Measurements from ENCODE around the gene RUNX2. TPM values are rescaled to one million over a fixed set of nuclear protein-coding genes. Genes with fewer than 3 reads are reported as not detected.

Gene RUNX2
- total and polyA plus RNA-seq, 9 of the 15 experiments (the other 6 are each of a cell fraction or from before 2014, with no cell fraction given), result 0.29 to 1.00 (median 0.43) TPM

- no peak overlapping the region for H2AFZ ChIP-seq (ENCODE audit: low read depth, low read length)
- no peak for TF ChIP-seq ZKSCAN1 (IDR thresholded peaks at IDR 0.05; ENCODE audit: low read depth, low read length)
- TF ChIP-seq PHTF2 (CRISPR knock-in tag; IDR thresholded peaks at IDR 0.05), result no peak
- TF ChIP-seq FOXO4 (CRISPR knock-in tag; IDR thresholded peaks at IDR 0.05), result no peak
- no peak for TF ChIP-seq NR2C1 (IDR thresholded peaks at IDR 0.05)
- no peak for TF ChIP-seq NR2C1 (tag; IDR thresholded peaks at IDR 0.05)
- TF ChIP-seq POLR3G (IDR thresholded peaks at IDR 0.05; ENCODE audit: extremely low read depth, insufficient read length, insufficient replicate concordance), result no peak
- no peak for TF ChIP-seq TAF1 (IDR thresholded peaks at IDR 0.05; ENCODE audit: control insufficient read depth, extremely low read depth, insufficient read depth, low read length, severe bottlenecking)
- no peaks in the 10 kb centered on the region for H3K36me3 ChIP-seq (ENCODE audit: control insufficient read depth, insufficient read depth, low read length)
- CTCF ChIA-PET (ENCODE audit: low intra/inter-chr PET ratio), result no interaction called here
- DNase-seq (ENCODE audit: extremely low read depth in 1 of 4, low spot score in 3 of 4), result no peak
- intact Hi-C loops (cut with micrococcal nuclease), result no loop called here
- BruUV-seq (replicated peaks), result no TSS peak
- H3K4me3 ChIP-seq, result no peak overlapping the region
- H3K9me3 ChIP-seq (replicated peaks; ENCODE audit: control insufficient read depth, insufficient read depth, low read depth, low read length), result no peaks in the 10 kb centered on the region
- H3K9me1 ChIP-seq (ENCODE audit: control insufficient read depth, insufficient read depth, low read length), result no peaks in the 10 kb centered on the region
- ATAC-seq, result no peak
- H3K4me2 ChIP-seq (ENCODE audit: insufficient read depth, low read length), result no peak overlapping the region
- POLR2A ChIA-PET, result interaction anchor here (0.8 to 1.1 kb wide), 2 partner anchors 8 to 241 kb away, joined by 4 to 5 read pairs; no protein-coding TSS in a partner anchor
- WGBS (ENCODE audit: insufficient coverage, low coverage, missing lambda C conversion rate), result 0% methylated on average over 11 of the region's 11 CpGs
- no peaks in the 10 kb centered on the region for H4K20me1 ChIP-seq (replicated peaks; ENCODE audit: control insufficient read depth, insufficient read depth, low read length)
- H3K79me2 ChIP-seq (ENCODE audit: control insufficient read depth, insufficient read depth, low read length), result no peaks in the 10 kb centered on the region
- H3K4me1 ChIP-seq (replicated peaks in 1 of 2; ENCODE audit: control insufficient read depth in 2 of 2, insufficient read depth in 2 of 2, low read length in 2 of 2), result no peaks in the 10 kb centered on the region
- no peak overlapping the region for H3K9ac ChIP-seq (ENCODE audit: insufficient read depth in 1 of 2, low read depth in 2 of 2, low read length in 2 of 2)
- FAIRE-seq, result no peak
- no peak overlapping the region for H3K27ac ChIP-seq (ENCODE audit: extremely low read depth, low read depth, low read length)
- peaks cover 0 to 13% of the 10 kb centered on the region in 2 experiments; a peak in 3 of 5 replicates for H3K27me3 ChIP-seq (ENCODE audit: control insufficient read depth in 2 of 2, insufficient read depth in 2 of 2, low read length in 2 of 2)
- in situ Hi-C loops (cut with MboI), result no loop called here
Measured at GRCh38 chr6:45619211-45619760, 291.2 kb downstream of the RUNX2 start.

All from K562 (cell line).